SH-SY5Y (cell line): ENCODE measurements around the gene COL3A1.

Source experiments
- GATA2 ChIP-seq: IDR thresholded peaks from 2 replicates; pipeline ENCODE4 v1.6.1; 2011; ENCODE audit warnings: mild to moderate bottlenecking, low read depth, low read length
- GATA3 ChIP-seq: IDR thresholded peaks from 2 replicates; pipeline ENCODE4 v1.6.1; 2011; ENCODE audit warnings: low read depth, mild to moderate bottlenecking, low read length, moderate library complexity

- no peak for TF ChIP-seq GATA2
- TF ChIP-seq GATA3, result no peak
Measured at GRCh38 chr2:188931361-188931760, 42.8 kb upstream of the COL3A1 start.
